Stimulated activated effector memory CD8-positive, alpha-beta T cell treated with anti-CD3 and anti-CD28 coated beads, Interleukin-12 subunit alpha, Interleukin-12 subunit beta, amount 100 ng/mL, for 72 hours (primary cell): ENCODE results near the gene EVX2.

Experiments
- ATAC-seq: fragments of 150-1000 bp; cut with Tn5 transposase; 2 replicates; pipeline ENCODE4 v1.10.0; 2021
- DNase-seq, 2 donors: peaks; one replicate each; pipeline ENCODE4 v3.0.0; 2021 to 2022; ENCODE audit warnings: low spot score in 2 of 2
- H3K27ac Mint-ChIP-seq: one replicate; pipeline ENCODE4 v1.8.0; 2022; ENCODE audit warnings: mild to moderate bottlenecking, mixed read lengths
- H3K36me3 Mint-ChIP-seq: one replicate; pipeline ENCODE4 v1.8.0; 2022; ENCODE audit warnings: mild to moderate bottlenecking, mixed read lengths
- H3K4me1 Mint-ChIP-seq: one replicate; pipeline ENCODE4 v1.8.0; 2022; ENCODE audit warnings: mixed read lengths
- H3K4me3 Mint-ChIP-seq: one replicate; pipeline ENCODE4 v1.8.0; 2022; ENCODE audit warnings: mild to moderate bottlenecking, mixed read lengths
- H3K9me3 Mint-ChIP-seq: one replicate; pipeline ENCODE4 v1.8.0; 2022; ENCODE audit warnings: mixed read lengths

The EVX2 gene

GRCh38 chr2:176076063-176076462 is 7.7 kb downstream of the EVX2 start:
- Mint-ChIP-seq H3K4me3 (no peak overlapping the region), H3K27ac (no peak overlapping the region), H3K36me3 (peaks cover 18% of the 10 kb centered on the region), H3K9me3 (peaks cover 4% of the 10 kb centered on the region), H3K4me1 (peaks cover 9% of the 10 kb centered on the region)
- DNase-seq: no peak
- no peak for ATAC-seq

GRCh38 chr2:176075481-176075880 is 8.3 kb downstream of the EVX2 start:
- Mint-ChIP-seq H3K27ac (no peak overlapping the region), H3K36me3 (peaks cover 14% of the 10 kb centered on the region), H3K4me3 (no peak overlapping the region), H3K9me3 (peaks cover 4% of the 10 kb centered on the region), H3K4me1 (peaks cover 9% of the 10 kb centered on the region)
- ATAC-seq: no peak
- no peak for DNase-seq

- Mint-ChIP-seq H3K4me1 (peaks cover 9% of the 10 kb centered on the region), H3K36me3 (peaks cover 14% of the 10 kb centered on the region), H3K27ac (no peak overlapping the region), H3K4me3 (no peak overlapping the region), H3K9me3 (peaks cover 4% of the 10 kb centered on the region)
- DNase-seq (no peak), ATAC-seq (no peak)
These were observed 8.8 kb downstream of the EVX2 start for GRCh38 chr2:176074919-176075425.

GRCh38 chr2:176072951-176073904 is 10.5 kb downstream of the EVX2 start:
- Mint-ChIP-seq H3K36me3 (no peaks in the 10 kb centered on the region), H3K27ac (no peak overlapping the region), H3K9me3 (peaks cover 4% of the 10 kb centered on the region), H3K4me1 (peaks cover 6% of the 10 kb centered on the region), H3K4me3 (no peak overlapping the region)
- ATAC-seq: no peak
- DNase-seq: no peak

GRCh38 chr2:176072292-176072669 is 11.5 kb downstream of the EVX2 start:
- ATAC-seq (no peak), DNase-seq (no peak)
- Mint-ChIP-seq H3K27ac (no peak overlapping the region), H3K36me3 (no peaks in the 10 kb centered on the region), H3K4me3 (no peak overlapping the region), H3K9me3 (peaks cover 4% of the 10 kb centered on the region), H3K4me1 (peaks cover 11% of the 10 kb centered on the region)

- Mint-ChIP-seq H3K4me1 (peaks cover 13% of the 10 kb centered on the region), H3K4me3 (no peak overlapping the region), H3K36me3 (no peaks in the 10 kb centered on the region), H3K27ac (no peak overlapping the region), H3K9me3 (peaks cover 4% of the 10 kb centered on the region)
- DNase-seq: no peak
- ATAC-seq: no peak
These were observed 12.2 kb downstream of the EVX2 start for GRCh38 chr2:176071330-176072291.

- ATAC-seq (no peak), DNase-seq (no peak)
- Mint-ChIP-seq H3K9me3 (no peaks in the 10 kb centered on the region), H3K4me3 (no peak overlapping the region), H3K4me1 (peaks cover 13% of the 10 kb centered on the region), H3K27ac (no peak overlapping the region), H3K36me3 (no peaks in the 10 kb centered on the region)
These were observed 15.3 kb downstream of the EVX2 start for GRCh38 chr2:176068419-176068832.

GRCh38 chr2:176067589-176068418 is 16.0 kb downstream of the EVX2 start:
- no peak for DNase-seq
- Mint-ChIP-seq H3K36me3 (no peaks in the 10 kb centered on the region), H3K27ac (no peak overlapping the region), H3K4me1 (peaks cover 13% of the 10 kb centered on the region), H3K4me3 (peak overlapping the region; percentile 7), H3K9me3 (no peaks in the 10 kb centered on the region)
- no peak for ATAC-seq

- Mint-ChIP-seq H3K27ac (no peak overlapping the region), H3K4me3 (peak overlapping the region; percentile 7), H3K9me3 (no peaks in the 10 kb centered on the region)
These were observed 16.8 kb downstream of the EVX2 start for GRCh38 chr2:176066645-176067588.

GRCh38 chr2:176063958-176064357 is 19.8 kb downstream of the EVX2 start:
- DNase-seq (no peak), ATAC-seq (peak; percentile 81)
- no peaks in the 10 kb centered on the region for H3K36me3 Mint-ChIP-seq
- no peak overlapping the region for H3K27ac Mint-ChIP-seq
- no peaks in the 10 kb centered on the region for H3K9me3 Mint-ChIP-seq
- H3K4me3 Mint-ChIP-seq: no peak overlapping the region
- peaks cover 13% of the 10 kb centered on the region for H3K4me1 Mint-ChIP-seq

More at GRCh38 chr2:176066645-176067588, 16.8 kb downstream of the EVX2 start:
- Mint-ChIP-seq H3K4me1 (peaks cover 13% of the 10 kb centered on the region), H3K36me3 (no peaks in the 10 kb centered on the region)
- no peak for ATAC-seq
- DNase-seq: no peak

- Mint-ChIP-seq H3K27ac (no peak overlapping the region), H3K36me3 (no peaks in the 10 kb centered on the region), H3K4me3 (no peak overlapping the region), H3K9me3 (no peaks in the 10 kb centered on the region), H3K4me1 (no peaks in the 10 kb centered on the region)
- DNase-seq: no peak
- no peak for ATAC-seq
These were observed 27.4 kb downstream of the EVX2 start for GRCh38 chr2:176056406-176056805.

GRCh38 chr2:176039375-176039774 is 44.4 kb downstream of the EVX2 start:
- H3K4me1 Mint-ChIP-seq: no peaks in the 10 kb centered on the region
- ATAC-seq: no peak
- DNase-seq: no peak
- H3K4me3 Mint-ChIP-seq: no peak overlapping the region
- H3K9me3 Mint-ChIP-seq: no peaks in the 10 kb centered on the region
- no peaks in the 10 kb centered on the region for H3K36me3 Mint-ChIP-seq
- no peak overlapping the region for H3K27ac Mint-ChIP-seq

GRCh38 chr2:176038694-176039093 is 45.1 kb downstream of the EVX2 start:
- Mint-ChIP-seq H3K4me3 (no peak overlapping the region), H3K4me1 (no peaks in the 10 kb centered on the region), H3K9me3 (no peaks in the 10 kb centered on the region), H3K36me3 (no peaks in the 10 kb centered on the region), H3K27ac (no peak overlapping the region)
- no peak for ATAC-seq
- no peak for DNase-seq
